ENCODE measurements around the gene TBC1D2.

The TBC1D2 gene

DNA sequence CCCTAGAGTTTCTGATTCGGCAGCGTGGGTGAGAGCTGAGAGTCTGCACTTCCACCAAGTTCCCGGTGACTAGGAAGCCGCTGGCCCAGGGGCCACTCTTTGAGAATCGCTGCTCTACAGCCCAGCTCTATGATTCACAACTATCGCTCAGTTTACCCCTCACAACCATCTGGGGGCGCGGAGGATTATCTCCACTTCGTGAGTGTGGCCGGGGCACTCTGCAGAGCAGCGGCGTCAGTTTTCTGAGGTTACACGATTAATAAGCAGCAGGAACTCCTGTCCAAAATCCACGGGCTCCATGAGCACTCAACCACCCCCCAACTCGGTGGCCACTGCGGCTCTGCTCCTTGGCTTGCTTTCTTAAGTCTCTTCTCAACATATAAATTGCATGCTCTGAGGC, 82.3 kb downstream of the TBC1D2 start:
- H3K79me1 ChIP-seq (ENCODE audit: low read length): peaks cover 7% of the 10 kb centered on the region
- H3K56ac ChIP-seq (ENCODE audit: low read length): no peak overlapping the region
- H3K4me3 ChIP-seq (ENCODE audit: low read length): no peak overlapping the region
- H3K27me3 ChIP-seq (ENCODE audit: insufficient read depth, low read length, poor library complexity): no peaks in the 10 kb centered on the region
- no peak overlapping the region for H4K5ac ChIP-seq (ENCODE audit: low read length)
- H3K79me2 ChIP-seq (ENCODE audit: control insufficient read depth, insufficient read depth, low read length): peaks cover 13% of the 10 kb centered on the region
- H3K18ac ChIP-seq (ENCODE audit: low read length): no peak overlapping the region
- H3K27ac ChIP-seq (ENCODE audit: low read depth, low read length): no peak overlapping the region
- H3K23ac ChIP-seq (ENCODE audit: low read length): no peak overlapping the region
- H4K8ac ChIP-seq (ENCODE audit: low read depth, low read length): no peak overlapping the region
- no peak overlapping the region for H2AK5ac ChIP-seq (ENCODE audit: low read length)
- no peaks in the 10 kb centered on the region for H3K36me3 ChIP-seq (ENCODE audit: control insufficient read depth, insufficient read depth, low read length)
- no peak overlapping the region for H3K4ac ChIP-seq (ENCODE audit: low read depth, low read length)
- no peak overlapping the region for H3K4me2 ChIP-seq (ENCODE audit: low read length)
- WGBS (ENCODE audit: extremely low coverage, insufficient coverage, low lambda C conversion rate): no CpG with 5 or more reads among the region's 16 CpGs
- H2BK5ac ChIP-seq (ENCODE audit: low read length): no peak overlapping the region
- no peak overlapping the region for H3K9ac ChIP-seq (ENCODE audit: low read length)
- peaks cover 5% of the 10 kb centered on the region for H3K4me1 ChIP-seq (ENCODE audit: control insufficient read depth, low read depth, low read length)
- DNase-seq: no peak
- H2BK120ac ChIP-seq (ENCODE audit: low read depth, low read length): no peak overlapping the region
- no peak overlapping the region for H2BK15ac ChIP-seq (replicated peaks; ENCODE audit: low read depth)

DNA sequence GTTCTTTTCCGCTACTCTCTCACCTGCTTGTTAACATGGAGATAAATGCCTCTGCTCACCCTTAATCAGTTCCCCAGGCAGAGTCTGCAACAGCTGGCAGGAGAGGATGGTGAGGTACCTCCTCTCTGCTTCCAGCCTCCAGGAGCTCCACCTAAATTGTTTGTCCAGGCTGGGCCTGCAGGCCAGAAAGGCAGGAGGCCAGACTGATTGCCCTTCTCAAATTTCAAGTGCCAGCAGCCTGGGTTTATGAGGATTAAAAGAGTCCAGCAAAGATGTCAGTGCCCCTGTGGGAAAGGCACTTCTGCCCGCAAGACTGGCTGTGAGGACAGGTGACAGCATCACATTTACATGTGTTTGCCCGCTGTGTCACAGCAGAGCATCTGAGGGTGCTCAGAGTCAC, 82.8 kb downstream of the TBC1D2 start:
- Histone ChIP-seq H3K4me2 (ENCODE audit: low read length) (no peak overlapping the region), H2AK5ac (ENCODE audit: low read length) (no peak overlapping the region), H2BK15ac (replicated peaks; ENCODE audit: low read depth) (no peak overlapping the region), H3K79me2 (ENCODE audit: control insufficient read depth, insufficient read depth, low read length) (peaks cover 14% of the 10 kb centered on the region), H2BK5ac (ENCODE audit: low read length) (no peak overlapping the region), H3K4me3 (ENCODE audit: low read length) (no peak overlapping the region), H4K5ac (ENCODE audit: low read length) (no peak overlapping the region), H3K9ac (ENCODE audit: low read length) (no peak overlapping the region), H3K23ac (ENCODE audit: low read length) (no peak overlapping the region), H3K56ac (ENCODE audit: low read length) (peak overlapping the region; percentile 30), H3K4me1 (ENCODE audit: control insufficient read depth, low read depth, low read length) (peaks cover 5% of the 10 kb centered on the region), H4K8ac (ENCODE audit: low read depth, low read length) (no peak overlapping the region), H3K27ac (ENCODE audit: low read depth, low read length) (peak overlapping the region; percentile 15), H3K18ac (ENCODE audit: low read length) (no peak overlapping the region), H3K4ac (ENCODE audit: low read depth, low read length) (no peak overlapping the region), H3K27me3 (ENCODE audit: insufficient read depth, low read length, poor library complexity) (no peaks in the 10 kb centered on the region), H3K79me1 (ENCODE audit: low read length) (peaks cover 8% of the 10 kb centered on the region), H3K36me3 (ENCODE audit: control insufficient read depth, insufficient read depth, low read length) (no peaks in the 10 kb centered on the region), H2BK120ac (ENCODE audit: low read depth, low read length) (no peak overlapping the region)
- WGBS (ENCODE audit: extremely low coverage, insufficient coverage, low lambda C conversion rate): no CpG with 5 or more reads among the region's 3 CpGs
- DNase-seq: peak; percentile 73

DNA sequence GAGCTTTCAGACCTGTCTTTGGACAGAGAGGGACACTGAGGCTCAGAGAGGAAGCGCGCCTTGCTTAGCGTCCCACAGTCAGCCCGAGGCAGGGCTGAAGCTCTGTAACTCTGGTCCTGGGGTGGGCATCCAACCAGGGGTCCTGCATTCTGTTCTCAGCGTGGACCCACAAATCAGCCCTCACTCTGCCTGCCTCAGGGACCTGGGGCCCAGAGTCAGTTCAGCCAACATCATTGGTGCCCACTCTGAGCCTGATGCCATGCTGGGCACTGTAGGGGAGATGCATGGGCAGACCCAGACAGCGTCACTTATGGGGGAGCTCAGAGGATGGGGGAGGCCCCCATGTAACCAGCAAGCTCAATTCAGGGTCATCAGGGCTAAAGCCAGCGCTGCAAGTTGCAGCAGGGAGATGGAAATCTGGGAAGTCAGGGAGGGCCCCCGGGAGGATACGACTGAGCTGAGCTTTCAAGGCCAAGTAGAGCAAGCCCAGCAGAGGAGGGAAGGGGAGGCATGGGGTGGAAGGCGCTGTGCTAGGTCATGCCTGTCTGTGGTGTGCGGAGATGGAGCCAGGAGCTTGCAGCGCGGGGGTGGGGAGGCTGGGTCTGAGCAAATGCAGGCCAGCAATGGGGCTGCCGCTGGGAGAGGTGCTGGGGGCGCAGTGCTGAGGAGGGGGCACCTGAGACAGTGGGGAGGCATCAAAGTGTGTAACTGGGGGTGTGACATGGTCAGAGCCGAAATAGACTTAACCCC, 84.1 kb downstream of the TBC1D2 start:
- no peak overlapping the region for H4K5ac ChIP-seq (ENCODE audit: low read length)
- no peak overlapping the region for H3K23ac ChIP-seq (ENCODE audit: low read length)
- H3K4ac ChIP-seq (ENCODE audit: low read depth, low read length): no peak overlapping the region
- no peak overlapping the region for H3K18ac ChIP-seq (ENCODE audit: low read length)
- WGBS (ENCODE audit: extremely low coverage, insufficient coverage, low lambda C conversion rate): no CpG with 5 or more reads among the region's 16 CpGs
- peaks cover 5% of the 10 kb centered on the region for H3K4me1 ChIP-seq (ENCODE audit: control insufficient read depth, low read depth, low read length)
- H3K27me3 ChIP-seq (ENCODE audit: insufficient read depth, low read length, poor library complexity): no peaks in the 10 kb centered on the region
- peaks cover 12% of the 10 kb centered on the region for H3K79me2 ChIP-seq (ENCODE audit: control insufficient read depth, insufficient read depth, low read length)
- peaks cover 8% of the 10 kb centered on the region for H3K79me1 ChIP-seq (ENCODE audit: low read length)
- H2BK5ac ChIP-seq (ENCODE audit: low read length): no peak overlapping the region
- H2BK120ac ChIP-seq (ENCODE audit: low read depth, low read length): no peak overlapping the region
- no peaks in the 10 kb centered on the region for H3K36me3 ChIP-seq (ENCODE audit: control insufficient read depth, insufficient read depth, low read length)
- DNase-seq: peak; percentile 16
- no peak overlapping the region for H3K56ac ChIP-seq (ENCODE audit: low read length)
- H2BK15ac ChIP-seq (replicated peaks; ENCODE audit: low read depth): no peak overlapping the region
- no peak overlapping the region for H3K4me2 ChIP-seq (ENCODE audit: low read length)
- no peak overlapping the region for H2AK5ac ChIP-seq (ENCODE audit: low read length)
- no peak overlapping the region for H3K4me3 ChIP-seq (ENCODE audit: low read length)
- H4K8ac ChIP-seq (ENCODE audit: low read depth, low read length): no peak overlapping the region
- no peak overlapping the region for H3K9ac ChIP-seq (ENCODE audit: low read length)
- no peak overlapping the region for H3K27ac ChIP-seq (ENCODE audit: low read depth, low read length)

DNA sequence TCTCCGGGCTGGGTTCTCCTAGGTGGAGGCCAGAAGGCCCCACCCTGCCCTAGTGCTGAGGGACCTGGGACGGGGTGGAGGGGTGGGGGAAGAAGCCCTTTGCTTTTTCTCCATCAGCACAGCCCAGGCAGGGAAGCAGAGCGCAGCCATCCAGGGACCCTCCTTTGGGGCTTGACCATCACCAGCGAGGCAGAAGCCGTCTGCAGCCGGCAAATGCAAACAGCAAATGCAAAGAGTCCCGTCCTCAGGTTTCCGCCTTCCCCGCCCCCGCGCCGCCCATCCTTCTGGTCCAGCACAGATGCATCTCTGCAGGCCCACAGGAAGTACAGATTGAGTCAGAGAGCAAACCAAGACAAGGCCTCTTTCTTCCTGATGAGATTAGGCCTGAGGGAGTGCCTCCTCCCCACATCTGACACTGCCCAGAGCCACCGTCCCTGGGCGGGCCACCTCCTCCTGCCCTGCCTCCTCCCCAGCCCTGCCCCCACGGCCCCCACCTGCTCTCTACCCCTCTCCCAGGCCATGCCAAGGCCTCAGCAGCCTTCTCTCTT, 86.4 kb downstream of the TBC1D2 start:
- Histone ChIP-seq H3K27me3 (ENCODE audit: insufficient read depth, low read length, poor library complexity) (no peaks in the 10 kb centered on the region), H3K79me2 (ENCODE audit: control insufficient read depth, insufficient read depth, low read length) (peaks cover 16% of the 10 kb centered on the region), H3K4ac (ENCODE audit: low read depth, low read length) (no peak overlapping the region), H3K27ac (ENCODE audit: low read depth, low read length) (peak overlapping the region; percentile 55), H4K8ac (ENCODE audit: low read depth, low read length) (no peak overlapping the region), H4K5ac (ENCODE audit: low read length) (no peak overlapping the region), H3K36me3 (ENCODE audit: control insufficient read depth, insufficient read depth, low read length) (no peaks in the 10 kb centered on the region), H3K4me3 (ENCODE audit: low read length) (no peak overlapping the region), H3K4me1 (ENCODE audit: control insufficient read depth, low read depth, low read length) (peaks cover 5% of the 10 kb centered on the region), H3K18ac (ENCODE audit: low read length) (peak overlapping the region; percentile 5), H2BK5ac (ENCODE audit: low read length) (no peak overlapping the region), H3K79me1 (ENCODE audit: low read length) (peaks cover 14% of the 10 kb centered on the region), H3K4me2 (ENCODE audit: low read length) (no peak overlapping the region), H2AK5ac (ENCODE audit: low read length) (no peak overlapping the region), H3K9ac (ENCODE audit: low read length) (no peak overlapping the region), H2BK120ac (ENCODE audit: low read depth, low read length) (no peak overlapping the region), H3K56ac (ENCODE audit: low read length) (no peak overlapping the region), H2BK15ac (replicated peaks; ENCODE audit: low read depth) (no peak overlapping the region), H3K23ac (ENCODE audit: low read length) (no peak overlapping the region)
- WGBS (ENCODE audit: extremely low coverage, insufficient coverage, low lambda C conversion rate): no CpG with 5 or more reads among the region's 15 CpGs
- DNase-seq: peak; percentile 82

DNA sequence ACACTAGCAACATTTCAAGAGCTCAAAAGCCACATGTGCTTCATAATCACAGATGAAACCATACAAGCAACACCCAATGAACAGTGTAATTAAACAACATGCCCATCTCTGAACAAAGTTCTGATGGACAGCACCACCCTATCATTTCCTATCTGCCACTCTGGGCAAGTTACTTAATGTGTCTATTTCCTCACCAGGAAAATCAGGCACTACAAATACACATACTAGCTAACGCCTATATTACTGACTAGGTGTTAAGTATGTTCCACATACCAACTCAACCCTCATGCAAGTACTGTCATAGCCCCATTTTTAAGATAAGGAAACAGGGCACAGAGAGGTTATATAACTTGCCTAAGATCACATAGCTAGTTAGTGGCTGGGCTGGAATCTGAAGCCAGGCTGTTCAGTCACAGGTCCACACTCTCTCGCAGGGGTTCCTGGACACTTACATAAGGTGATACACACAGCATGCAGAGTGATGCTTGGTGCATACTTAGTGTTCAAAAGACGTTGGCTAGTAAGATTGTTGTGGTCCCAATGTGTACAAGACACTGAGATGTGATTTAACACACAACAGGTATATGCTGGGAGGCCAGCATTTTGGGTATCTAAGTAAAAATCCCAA, 87.2 kb downstream of the TBC1D2 start:
- H3K56ac ChIP-seq (ENCODE audit: low read length): no peak overlapping the region
- H3K79me2 ChIP-seq (ENCODE audit: control insufficient read depth, insufficient read depth, low read length): peaks cover 14% of the 10 kb centered on the region
- H3K4me2 ChIP-seq (ENCODE audit: low read length): no peak overlapping the region
- H3K4me3 ChIP-seq (ENCODE audit: low read length): no peak overlapping the region
- H3K18ac ChIP-seq (ENCODE audit: low read length): no peak overlapping the region
- no peaks in the 10 kb centered on the region for H3K36me3 ChIP-seq (ENCODE audit: control insufficient read depth, insufficient read depth, low read length)
- H2AK5ac ChIP-seq (ENCODE audit: low read length): no peak overlapping the region
- H3K23ac ChIP-seq (ENCODE audit: low read length): no peak overlapping the region
- H3K4ac ChIP-seq (ENCODE audit: low read depth, low read length): no peak overlapping the region
- WGBS (ENCODE audit: extremely low coverage, insufficient coverage, low lambda C conversion rate): no CpG with 5 or more reads among the region's 3 CpGs
- no peak overlapping the region for H4K5ac ChIP-seq (ENCODE audit: low read length)
- H3K4me1 ChIP-seq (ENCODE audit: control insufficient read depth, low read depth, low read length): peaks cover 5% of the 10 kb centered on the region
- no peak overlapping the region for H3K9ac ChIP-seq (ENCODE audit: low read length)
- H2BK15ac ChIP-seq (replicated peaks; ENCODE audit: low read depth): no peak overlapping the region
- H2BK120ac ChIP-seq (ENCODE audit: low read depth, low read length): no peak overlapping the region
- no peak for DNase-seq
- H3K27me3 ChIP-seq (ENCODE audit: insufficient read depth, low read length, poor library complexity): no peaks in the 10 kb centered on the region
- no peak overlapping the region for H2BK5ac ChIP-seq (ENCODE audit: low read length)
- H4K8ac ChIP-seq (ENCODE audit: low read depth, low read length): no peak overlapping the region
- H3K27ac ChIP-seq (ENCODE audit: low read depth, low read length): no peak overlapping the region
- H3K79me1 ChIP-seq (ENCODE audit: low read length): peaks cover 12% of the 10 kb centered on the region

All from mesendoderm (in vitro differentiated cells).